HG03378 (cell line): ENCODE data around the gene FAM200B.

Experiments used
- ATAC-seq: cut with Tn5 transposase; IDR thresholded peaks from one replicate; pipeline ENCODE4 v1.9.1; 2021; ENCODE audit warnings: mild to moderate bottlenecking, moderate library complexity; ENCODE audit not compliant: unreplicated experiment

The FAM200B gene

GRCh38 chr4:15694431-15694830, 12.8 kb downstream of the FAM200B start:
- ATAC-seq, result no peak

DNA sequence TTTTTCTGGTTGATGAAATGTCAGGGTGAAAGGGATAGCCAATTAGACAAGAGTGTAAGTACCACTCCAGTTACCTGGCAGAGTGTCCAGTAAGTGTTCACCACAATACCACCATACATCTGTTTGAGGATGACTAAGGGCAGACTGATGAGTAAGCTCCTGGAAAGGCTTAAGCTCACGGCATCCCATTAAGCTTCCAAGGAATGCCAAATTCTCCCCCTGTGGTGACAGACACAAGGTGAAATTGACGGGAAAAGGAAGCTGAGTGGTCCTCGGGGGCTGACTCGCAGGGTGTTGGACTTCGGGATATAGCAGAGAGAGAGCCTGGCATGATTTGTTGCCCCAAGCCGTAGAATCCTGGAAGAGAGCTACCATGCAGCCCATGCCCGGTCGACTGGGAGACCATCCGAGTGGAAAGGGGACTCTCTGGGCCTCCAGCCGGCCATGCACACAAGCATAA, 13.6 kb downstream of the FAM200B start:
- ATAC-seq, result no peak

- ATAC-seq, result no peak
Measured at GRCh38 chr4:15695729-15696128, 14.1 kb downstream of the FAM200B start.

DNA sequence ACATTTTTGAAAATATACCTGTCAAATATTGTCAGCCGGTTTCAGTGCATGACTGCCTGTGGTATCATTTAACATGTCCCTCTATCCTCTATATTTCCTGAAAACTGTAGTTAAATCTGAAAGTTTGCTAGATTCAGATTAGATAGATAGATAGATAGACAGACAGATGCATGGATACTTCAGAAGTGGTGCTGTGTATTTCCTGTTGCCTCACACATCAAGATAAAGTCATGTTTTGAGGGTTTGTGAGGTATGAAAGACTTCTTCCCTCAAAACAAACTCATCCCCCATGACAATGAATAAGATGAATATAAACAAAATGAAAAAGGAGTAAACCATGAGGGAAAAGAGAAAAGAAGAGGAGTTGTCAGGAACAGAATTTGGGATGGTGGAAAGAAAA, 15.2 kb downstream of the FAM200B start:
- ATAC-seq, result no peak

DNA sequence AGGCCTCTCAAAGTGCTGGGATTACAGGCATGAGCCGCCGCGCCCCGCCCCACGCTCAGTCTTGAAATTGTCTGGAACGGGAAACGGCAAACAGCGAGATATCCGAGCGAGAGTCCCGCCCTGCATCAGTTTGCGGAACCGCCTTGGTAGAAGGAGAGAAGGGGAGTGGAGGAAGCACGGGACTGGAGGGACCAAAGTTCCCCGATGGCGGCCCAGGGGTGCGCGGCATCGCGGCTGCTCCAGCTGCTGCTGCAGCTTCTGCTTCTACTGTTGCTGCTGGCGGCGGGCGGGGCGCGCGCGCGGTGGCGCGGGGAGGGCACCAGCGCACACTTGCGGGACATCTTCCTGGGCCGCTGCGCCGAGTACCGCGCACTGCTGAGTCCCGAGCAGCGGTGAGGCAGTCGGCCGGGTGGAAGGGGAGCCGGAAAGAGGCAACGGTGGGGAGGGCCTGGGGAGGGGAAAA, 21.3 kb downstream of the FAM200B start, which contains the start of gene BST1:
BST1 (plus strand) TSS at position 125 of the 463 bp plus-strand sequence; CDS start at position 205, 80 bp downstream.
- peak; percentile 59 for ATAC-seq

GRCh38 chr4:15703439-15703838, 21.8 kb downstream of the FAM200B start:
- no peak for ATAC-seq

DNA sequence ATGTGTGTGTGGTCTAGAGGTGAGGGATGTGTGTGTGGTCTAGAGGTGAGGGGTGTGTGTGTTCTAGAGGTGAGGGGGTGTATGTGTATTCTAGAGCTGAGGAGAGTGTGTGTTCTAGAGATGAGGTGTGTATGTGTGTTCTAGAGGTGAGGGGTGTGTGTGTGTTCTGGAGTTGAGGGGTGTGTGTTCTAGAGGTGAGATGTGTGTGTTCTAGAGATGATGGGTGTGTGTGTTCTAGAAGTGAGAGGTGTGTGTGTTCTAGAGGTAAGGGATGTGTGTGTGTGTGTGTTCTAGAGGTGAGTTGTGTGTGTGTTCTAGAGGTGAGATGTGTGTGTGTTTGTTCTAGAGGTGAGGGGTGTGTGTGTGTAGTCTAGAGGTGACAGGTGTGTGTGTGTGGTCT, 22.5 kb downstream of the FAM200B start:
- no peak for ATAC-seq

- no peak for ATAC-seq
Measured at GRCh38 chr4:15706646-15707362, 25.2 kb downstream of the FAM200B start.

GRCh38 chr4:15707363-15707715, 25.7 kb downstream of the FAM200B start:
- no peak for ATAC-seq

DNA sequence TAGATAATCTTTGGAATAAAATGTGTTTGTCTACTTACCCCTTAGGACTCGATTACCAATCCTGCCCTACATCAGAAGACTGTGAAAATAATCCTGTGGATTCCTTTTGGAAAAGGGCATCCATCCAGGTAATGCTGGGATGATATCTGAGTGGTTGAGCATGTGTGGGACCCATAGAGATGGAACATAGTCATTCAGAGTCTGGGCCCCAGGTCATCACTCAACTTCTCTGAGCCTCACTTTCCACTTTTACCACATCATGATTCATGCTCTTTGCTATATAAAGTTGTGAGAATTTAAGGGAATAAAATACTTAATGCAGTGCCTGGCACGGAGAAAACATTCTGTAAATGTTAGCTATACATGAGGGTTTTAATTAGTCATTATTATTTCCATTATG, 30.1 kb downstream of the FAM200B start:
- ATAC-seq, result no peak

- ATAC-seq, result no peak
Measured at GRCh38 chr4:15712214-15712613, 30.6 kb downstream of the FAM200B start.

GRCh38 chr4:15714141-15714540, 32.5 kb downstream of the FAM200B start:
- ATAC-seq, result no peak

- no peak for ATAC-seq
Measured at GRCh38 chr4:15714646-15715435, 33.2 kb downstream of the FAM200B start.

GRCh38 chr4:15716115-15716514, 34.5 kb downstream of the FAM200B start:
- no peak for ATAC-seq

DNA sequence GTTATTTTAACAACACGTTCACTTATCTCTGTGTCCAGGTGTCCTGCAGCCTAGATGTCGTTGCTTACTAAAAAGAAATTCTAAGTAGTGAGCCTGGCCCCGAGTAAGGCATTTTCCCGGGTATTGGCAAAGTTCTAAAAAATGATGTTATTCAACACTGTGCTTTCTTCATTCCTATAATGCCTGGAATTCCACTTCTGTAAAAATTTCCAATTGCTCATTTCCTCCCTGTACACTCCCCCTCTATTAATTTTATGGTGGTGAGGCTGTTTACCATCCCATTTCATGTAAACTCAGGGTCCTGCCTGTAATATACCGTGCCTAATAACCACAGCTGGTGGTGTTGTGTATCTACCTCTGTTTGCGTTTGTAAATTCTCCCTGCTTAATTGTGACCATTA, 35.5 kb downstream of the FAM200B start:
- no peak for ATAC-seq

GRCh38 chr4:15717657-15718416, 36.2 kb downstream of the FAM200B start:
- no peak for ATAC-seq

- no peak for ATAC-seq
Measured at GRCh38 chr4:15718465-15718864, 36.8 kb downstream of the FAM200B start.

- ATAC-seq, result no peak
Measured at GRCh38 chr4:15718959-15719358, 37.3 kb downstream of the FAM200B start.

- no peak for ATAC-seq
Measured at GRCh38 chr4:15719506-15719905, 37.9 kb downstream of the FAM200B start.

- ATAC-seq, result no peak
Measured at GRCh38 chr4:15720851-15721250, 39.2 kb downstream of the FAM200B start.

DNA sequence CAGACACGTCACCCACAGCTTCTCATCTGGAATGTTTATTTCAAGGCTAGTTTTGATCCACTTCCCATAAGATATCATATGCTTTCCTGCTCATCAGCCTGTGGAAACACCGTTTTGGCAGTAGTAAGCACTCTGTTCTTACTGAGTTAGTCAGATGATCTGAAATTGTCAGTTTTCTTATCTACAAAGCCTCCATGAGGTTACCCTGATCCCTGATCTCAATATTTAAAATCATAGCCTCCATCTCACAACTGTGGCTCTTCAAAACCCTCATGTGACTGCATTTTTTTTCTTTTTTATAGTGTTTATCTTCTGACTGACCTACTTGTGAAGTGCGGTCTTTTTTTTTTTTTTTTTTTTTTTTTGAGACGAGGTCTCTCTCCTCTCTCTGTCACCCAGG, 44.0 kb downstream of the FAM200B start:
- ATAC-seq, result no peak
